Kidney epithelial cell (primary cell): ENCODE data around the gene SOD1. TPM values are rescaled to one million over a fixed set of nuclear protein-coding genes. Genes with fewer than 3 reads are reported as not detected.

Experiments used
- DNase-seq: peaks from one replicate; pipeline ENCODE4 v3.0.0-alpha.2; 2010; ENCODE audit warnings: low read depth
- H3K27me3 ChIP-seq: 2 replicates; pipeline ENCODE4 v1.6.0; 2011; ENCODE audit warnings: low read length; ENCODE audit not compliant: control insufficient read depth, insufficient read depth
- H3K36me3 ChIP-seq: 2 replicates; pipeline ENCODE4 v1.5.1; 2011; ENCODE audit warnings: low read length; ENCODE audit not compliant: control insufficient read depth, insufficient read depth
- H3K4me3 ChIP-seq: 2 replicates; pipeline ENCODE4 v1.5.1; 2011; ENCODE audit warnings: low read depth, mild to moderate bottlenecking, control low read depth, low read length
- CTCF ChIP-seq: IDR thresholded peaks from 2 replicates; pipeline ENCODE4 v1.5.1; 2011; ENCODE audit warnings: mild to moderate bottlenecking, moderate library complexity, low read length, control low read depth, inconsistent platforms; ENCODE audit not compliant: insufficient read depth, poor library complexity, severe bottlenecking
- total RNA-seq: library from RNA; depleted of rRNA; stranded (reverse); fragments of >200 nt; gene quantifications from 2 replicates; pipeline ENCODE4 v1.2.3, GENCODE V29; 2015

Gene SOD1
- total RNA-seq, 1 donor from 2014 or later, result 121 TPM

- Histone ChIP-seq H3K27me3 (no peaks in the 10 kb centered on the region), H3K36me3 (no peaks in the 10 kb centered on the region), H3K4me3 (no peak overlapping the region)
- DNase-seq, result no peak
- no peak for TF ChIP-seq CTCF
These were observed 11.7 kb downstream of the SOD1 start for GRCh38 chr21:31671146-31671716.

GRCh38 chr21:31671931-31672330 lies 12.4 kb downstream of the SOD1 start:
- Histone ChIP-seq H3K36me3 (no peaks in the 10 kb centered on the region), H3K4me3 (no peak overlapping the region), H3K27me3 (no peaks in the 10 kb centered on the region)
- no peak for TF ChIP-seq CTCF
- no peak for DNase-seq

- no peak overlapping the region for H3K4me3 ChIP-seq
- no peaks in the 10 kb centered on the region for H3K36me3 ChIP-seq
- no peak for DNase-seq
- TF ChIP-seq CTCF, result no peak
- no peaks in the 10 kb centered on the region for H3K27me3 ChIP-seq
These were observed 13.9 kb downstream of the SOD1 start for GRCh38 chr21:31673321-31673912.

GRCh38 chr21:31675318-31675717 lies 15.8 kb downstream of the SOD1 start:
- TF ChIP-seq CTCF, result no peak
- Histone ChIP-seq H3K36me3 (no peaks in the 10 kb centered on the region), H3K27me3 (no peaks in the 10 kb centered on the region), H3K4me3 (no peak overlapping the region)
- no peak for DNase-seq

- H3K36me3 ChIP-seq, result no peaks in the 10 kb centered on the region
- DNase-seq, result no peak
- H3K27me3 ChIP-seq, result no peaks in the 10 kb centered on the region
- TF ChIP-seq CTCF, result no peak
- no peak overlapping the region for H3K4me3 ChIP-seq
These were observed 16.5 kb downstream of the SOD1 start for GRCh38 chr21:31675960-31676359.

GRCh38 chr21:31677047-31677446 lies 17.6 kb downstream of the SOD1 start:
- DNase-seq, result no peak
- no peaks in the 10 kb centered on the region for H3K27me3 ChIP-seq
- no peak for TF ChIP-seq CTCF

More at GRCh38 chr21:31677047-31677446, 17.6 kb downstream of the SOD1 start:
- Histone ChIP-seq H3K36me3 (no peaks in the 10 kb centered on the region), H3K4me3 (no peak overlapping the region)
